ENCODE measurements around the gene UGCG. TPM values are rescaled to one million over a fixed set of nuclear protein-coding genes. Genes with fewer than 3 reads are reported as not detected.
A peak's percentile ranks its signal among the peaks of the same experiment; 100 is the strongest.
"Not testable (repeated sequence)": the region's sequence is repeated elsewhere in the genome, so short reads cannot be mapped to it uniquely, and the experiment has no call there.

The UGCG gene
- total and polyA plus RNA-seq, 2 experiments from 2014 or later = 73.1 to 148 TPM

- WGBS, 2 experiments (ENCODE audit: low coverage in 1 of 2, low lambda C conversion rate in 2 of 2, missing lambda C conversion rate in 2 of 2) = 82 to 84% methylated on average over 8 of the region's 8 CpGs
- peaks cover 37% of the 10 kb centered on the region for H3K4me1 ChIP-seq (ENCODE audit: insufficient read depth)
- H3K9me3 ChIP-seq (ENCODE audit: low read depth) = no peaks in the 10 kb centered on the region
- H3K79me2 ChIP-seq (ENCODE audit: insufficient read depth) = peaks cover 100% of the 10 kb centered on the region
- no peaks in the 10 kb centered on the region for H3K9me2 ChIP-seq (ENCODE audit: insufficient read depth)
- peaks cover 30% of the 10 kb centered on the region for H4K20me1 ChIP-seq (ENCODE audit: insufficient read depth)
- H3F3A ChIP-seq (ENCODE audit: insufficient read depth) = peaks cover 79% of the 10 kb centered on the region
- peak overlapping the region; percentile 99 for H3K4me3 ChIP-seq
- H3K27me3 ChIP-seq (replicated peaks; ENCODE audit: insufficient read depth) = no peaks in the 10 kb centered on the region
- peak; percentile 55 for DNase-seq
- H3K36me3 ChIP-seq (ENCODE audit: low read depth) = peaks cover 10% of the 10 kb centered on the region; the same call in 1 of the 2 replicates
- H3K27ac ChIP-seq = peak overlapping the region; percentile 83
- peak overlapping the region; percentile 87 for H3K4me2 ChIP-seq (ENCODE audit: unreplicated experiment)
- H2AFZ ChIP-seq = no peak overlapping the region
- in situ Hi-C loops (cut with MboI) = no loop called here
- H3K9ac ChIP-seq = peak overlapping the region; percentile 7; the same call in 1 of the 2 replicates
- no peak for TF ChIP-seq EZH2phosphoT487 (IDR thresholded peaks at IDR 0.05; ENCODE audit: insufficient read depth, low read depth)
- TF ChIP-seq EZH2 (IDR thresholded peaks at IDR 0.05; ENCODE audit: insufficient read depth, poor library complexity, severe bottlenecking) = no peak
Observed at GRCh38 chr9:111902391-111903139, 6.0 kb downstream of the UGCG start.

- in situ Hi-C loops (cut with MboI); H3K9ac ChIP-seq; H3K36me3 ChIP-seq (ENCODE audit: low read depth); H3K9me2 ChIP-seq (ENCODE audit: insufficient read depth); H3K27ac ChIP-seq; DNase-seq; H2AFZ ChIP-seq; H3K27me3 ChIP-seq (replicated peaks; ENCODE audit: insufficient read depth); H3K9me3 ChIP-seq (ENCODE audit: low read depth): not testable (repeated sequence)
- Histone ChIP-seq H3K4me2 (ENCODE audit: unreplicated experiment) (peak overlapping the region; percentile 19), H3K4me1 (ENCODE audit: insufficient read depth) (peaks cover 47% of the 10 kb centered on the region), H3K4me3 (peak overlapping the region; percentile 99; the same call in 1 of the 2 replicates), H4K20me1 (ENCODE audit: insufficient read depth) (peaks cover 38% of the 10 kb centered on the region), H3K79me2 (ENCODE audit: insufficient read depth) (peaks cover 100% of the 10 kb centered on the region), H3F3A (ENCODE audit: insufficient read depth) (peaks cover 79% of the 10 kb centered on the region)
- 98 to 99% methylated on average over 8 of the region's 8 CpGs for WGBS, 2 experiments (ENCODE audit: low coverage in 1 of 2, low lambda C conversion rate in 2 of 2, missing lambda C conversion rate in 2 of 2)
Observed at GRCh38 chr9:111903535-111903934, 6.9 kb downstream of the UGCG start.

GRCh38 chr9:111904026-111904425 lies 7.4 kb downstream of the UGCG start:
- no peaks in the 10 kb centered on the region for H3K27me3 ChIP-seq (replicated peaks; ENCODE audit: insufficient read depth)
- peak overlapping the region; percentile 19 for H3K4me2 ChIP-seq (ENCODE audit: unreplicated experiment)
- no peak overlapping the region for H3K9ac ChIP-seq
- no peak for DNase-seq
- no peaks in the 10 kb centered on the region for H3K9me3 ChIP-seq (ENCODE audit: low read depth)
- H3K4me3 ChIP-seq = no peak overlapping the region; the same call in 1 of the 2 replicates
- peaks cover 100% of the 10 kb centered on the region for H3K79me2 ChIP-seq (ENCODE audit: insufficient read depth)
- in situ Hi-C loops (cut with MboI) = no loop called here
- 73 to 81% methylated on average over 2 of the region's 2 CpGs for WGBS, 2 experiments (ENCODE audit: low coverage in 1 of 2, low lambda C conversion rate in 2 of 2, missing lambda C conversion rate in 2 of 2)
- H2AFZ ChIP-seq = no peak overlapping the region
- peaks cover 10% of the 10 kb centered on the region; the same call in 1 of the 2 replicates for H3K36me3 ChIP-seq (ENCODE audit: low read depth)
- H3F3A ChIP-seq (ENCODE audit: insufficient read depth) = peaks cover 77% of the 10 kb centered on the region
- TF ChIP-seq EZH2 (IDR thresholded peaks at IDR 0.05; ENCODE audit: insufficient read depth, poor library complexity, severe bottlenecking) (no peak), EZH2phosphoT487 (IDR thresholded peaks at IDR 0.05; ENCODE audit: insufficient read depth, low read depth) (no peak)
- peaks cover 52% of the 10 kb centered on the region for H3K4me1 ChIP-seq (ENCODE audit: insufficient read depth)
- peaks cover 43% of the 10 kb centered on the region for H4K20me1 ChIP-seq (ENCODE audit: insufficient read depth)
- no peaks in the 10 kb centered on the region for H3K9me2 ChIP-seq (ENCODE audit: insufficient read depth)
- H3K27ac ChIP-seq = no peak overlapping the region

GRCh38 chr9:111904891-111905291 lies 8.3 kb downstream of the UGCG start:
- no peak for TF ChIP-seq EZH2phosphoT487 (IDR thresholded peaks at IDR 0.05; ENCODE audit: insufficient read depth, low read depth)
- no peak for TF ChIP-seq EZH2 (IDR thresholded peaks at IDR 0.05; ENCODE audit: insufficient read depth, poor library complexity, severe bottlenecking)
- Histone ChIP-seq H3K27me3 (replicated peaks; ENCODE audit: insufficient read depth) (no peaks in the 10 kb centered on the region), H3K27ac (no peak overlapping the region), H3K9me3 (ENCODE audit: low read depth) (no peaks in the 10 kb centered on the region), H3K4me3 (no peak overlapping the region), H3K9ac (no peak overlapping the region), H3K36me3 (ENCODE audit: low read depth) (peaks cover 10% of the 10 kb centered on the region; the same call in 1 of the 2 replicates), H4K20me1 (ENCODE audit: insufficient read depth) (peaks cover 50% of the 10 kb centered on the region), H3F3A (ENCODE audit: insufficient read depth) (peaks cover 76% of the 10 kb centered on the region), H3K4me2 (ENCODE audit: unreplicated experiment) (no peak overlapping the region), H2AFZ (no peak overlapping the region), H3K9me2 (ENCODE audit: insufficient read depth) (no peaks in the 10 kb centered on the region), H3K4me1 (ENCODE audit: insufficient read depth) (peaks cover 60% of the 10 kb centered on the region), H3K79me2 (ENCODE audit: insufficient read depth) (peaks cover 100% of the 10 kb centered on the region)
- WGBS, 2 experiments (ENCODE audit: low coverage in 1 of 2, low lambda C conversion rate in 2 of 2, missing lambda C conversion rate in 2 of 2) = 84 to 87% methylated on average over 5 of the region's 5 CpGs
- in situ Hi-C loops (cut with MboI) = no loop called here
- no peak for DNase-seq
